C4-2B (cell line): ENCODE measurements around the gene CTAGE6.
"Not testable (repeated sequence)": the region's sequence is repeated elsewhere in the genome, so short reads cannot be mapped to it uniquely, and the experiment has no call there.

Experiments used
- ZFX ChIP-seq: fragments of 450-650 bp; IDR thresholded peaks from 2 replicates; pipeline ENCODE4 v1.6.1; 2017
- TF ChIP-seq, protein P1 (sequence below): fragments of 450-650 bp; conservative IDR thresholded peaks from 2 replicates; pipeline ENCODE4 v1.5.1; 2017; ENCODE audit warnings: mild to moderate bottlenecking

DNA sequence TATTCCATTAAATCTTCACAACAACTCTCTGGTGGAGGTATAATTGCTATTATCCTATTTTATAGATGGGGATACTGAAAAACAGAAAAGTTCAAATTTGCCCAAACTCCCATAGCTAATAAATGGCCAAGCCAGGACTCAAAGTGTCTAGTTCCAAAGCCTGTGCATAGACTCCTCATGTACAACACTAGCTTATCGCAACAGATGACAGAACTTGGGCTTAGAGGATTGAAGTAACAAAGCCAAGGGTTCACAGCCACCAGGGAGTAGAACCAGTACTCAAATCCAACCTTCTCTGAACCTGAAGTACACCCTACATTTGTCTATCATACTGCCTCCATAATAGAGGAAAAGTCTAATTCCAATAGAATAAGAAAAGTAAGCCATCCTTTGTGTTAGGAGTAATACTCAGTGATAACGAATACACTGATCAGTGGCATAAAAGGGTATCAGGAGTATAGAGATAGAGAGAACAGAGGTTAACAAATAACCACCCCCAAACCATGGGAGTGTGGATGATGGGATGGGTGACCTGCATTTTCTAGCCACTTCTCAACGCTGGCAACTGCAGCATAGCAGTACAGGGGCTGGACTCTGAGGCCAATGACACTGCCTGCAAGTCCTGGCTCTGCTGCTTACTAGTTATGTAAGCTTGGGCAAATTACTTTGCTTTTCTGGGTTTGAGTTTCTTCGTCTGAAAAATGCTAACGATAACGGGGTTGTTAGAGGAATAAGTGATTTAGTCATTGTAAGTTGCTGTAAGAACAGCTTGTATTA lies 39.8 kb upstream of the CTAGE6 start:
- TF ChIP-seq, protein P1, sequence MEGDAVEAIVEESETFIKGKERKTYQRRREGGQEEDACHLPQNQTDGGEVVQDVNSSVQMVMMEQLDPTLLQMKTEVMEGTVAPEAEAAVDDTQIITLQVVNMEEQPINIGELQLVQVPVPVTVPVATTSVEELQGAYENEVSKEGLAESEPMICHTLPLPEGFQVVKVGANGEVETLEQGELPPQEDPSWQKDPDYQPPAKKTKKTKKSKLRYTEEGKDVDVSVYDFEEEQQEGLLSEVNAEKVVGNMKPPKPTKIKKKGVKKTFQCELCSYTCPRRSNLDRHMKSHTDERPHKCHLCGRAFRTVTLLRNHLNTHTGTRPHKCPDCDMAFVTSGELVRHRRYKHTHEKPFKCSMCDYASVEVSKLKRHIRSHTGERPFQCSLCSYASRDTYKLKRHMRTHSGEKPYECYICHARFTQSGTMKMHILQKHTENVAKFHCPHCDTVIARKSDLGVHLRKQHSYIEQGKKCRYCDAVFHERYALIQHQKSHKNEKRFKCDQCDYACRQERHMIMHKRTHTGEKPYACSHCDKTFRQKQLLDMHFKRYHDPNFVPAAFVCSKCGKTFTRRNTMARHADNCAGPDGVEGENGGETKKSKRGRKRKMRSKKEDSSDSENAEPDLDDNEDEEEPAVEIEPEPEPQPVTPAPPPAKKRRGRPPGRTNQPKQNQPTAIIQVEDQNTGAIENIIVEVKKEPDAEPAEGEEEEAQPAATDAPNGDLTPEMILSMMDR = not testable (repeated sequence)
- TF ChIP-seq ZFX = not testable (repeated sequence)
